SK-N-MC (cell line): Measurements from ENCODE around the gene TSPEAR.

Source experiments
- EZH2 ChIP-seq: fragments of 200-600 bp; sonication (generic); IDR thresholded peaks from one replicate; pipeline ENCODE4 v1.6.1; 2017; ENCODE audit warnings: antibody characterized with exemption
- POLR2AphosphoS5 ChIP-seq: IDR thresholded peaks from 2 replicates; pipeline ENCODE4 v1.6.1; 2012; ENCODE audit warnings: mild to moderate bottlenecking, low read depth, low read length, borderline replicate concordance

- TF ChIP-seq EZH2 (no peak), POLR2AphosphoS5 (no peak)
These were observed 189.2 kb downstream of the TSPEAR start for GRCh38 chr21:44521928-44522752.
